ENCODE results near the gene NBAS.
"Not testable (repeated sequence)": the region's sequence is repeated elsewhere in the genome, so short reads cannot be mapped to it uniquely, and the experiment has no call there.

The NBAS gene

GRCh38 chr2:15271941-15272542 lies 289.1 kb downstream of the NBAS start:
- H3K36me3 Mint-ChIP-seq (ENCODE audit: low read depth), result peaks cover 16% of the 10 kb centered on the region
- H3K9me3 Mint-ChIP-seq, result no peaks in the 10 kb centered on the region
- H3K4me3 Mint-ChIP-seq, result no peak overlapping the region
- no peaks in the 10 kb centered on the region for H3K27me3 Mint-ChIP-seq (ENCODE audit: low read depth)
- no peak for DNase-seq (ENCODE audit: low spot score)
- H3K4me1 Mint-ChIP-seq (ENCODE audit: low read depth), result no peaks in the 10 kb centered on the region
- no peak overlapping the region for H3K27ac Mint-ChIP-seq

GRCh38 chr2:15271276-15271675 lies 289.9 kb downstream of the NBAS start:
- no peak for DNase-seq (ENCODE audit: low spot score)

GRCh38 chr2:15269043-15269442 lies 292.1 kb downstream of the NBAS start:
- no peak overlapping the region for H3K27ac Mint-ChIP-seq
- H3K36me3 Mint-ChIP-seq (ENCODE audit: low read depth), result peaks cover 3% of the 10 kb centered on the region
- H3K4me1 Mint-ChIP-seq (ENCODE audit: low read depth), result no peaks in the 10 kb centered on the region

More at GRCh38 chr2:15271276-15271675, 289.9 kb downstream of the NBAS start:
- H3K4me3 Mint-ChIP-seq, result no peak overlapping the region
- H3K27ac Mint-ChIP-seq, result no peak overlapping the region
- H3K9me3 Mint-ChIP-seq, result no peaks in the 10 kb centered on the region
- H3K36me3 Mint-ChIP-seq (ENCODE audit: low read depth), result peaks cover 16% of the 10 kb centered on the region
- H3K4me1 Mint-ChIP-seq (ENCODE audit: low read depth), result no peaks in the 10 kb centered on the region
- H3K27me3 Mint-ChIP-seq (ENCODE audit: low read depth), result no peaks in the 10 kb centered on the region

GRCh38 chr2:15265889-15266288 lies 295.2 kb downstream of the NBAS start:
- DNase-seq (ENCODE audit: low spot score), result no peak
- Mint-ChIP-seq H3K4me1 (ENCODE audit: low read depth) (no peaks in the 10 kb centered on the region), H3K36me3 (ENCODE audit: low read depth) (no peaks in the 10 kb centered on the region), H3K4me3 (no peak overlapping the region), H3K27ac (no peak overlapping the region), H3K27me3 (ENCODE audit: low read depth) (no peaks in the 10 kb centered on the region), H3K9me3 (no peaks in the 10 kb centered on the region)

More at GRCh38 chr2:15269043-15269442, 292.1 kb downstream of the NBAS start:
- no peaks in the 10 kb centered on the region for H3K9me3 Mint-ChIP-seq
- no peaks in the 10 kb centered on the region for H3K27me3 Mint-ChIP-seq (ENCODE audit: low read depth)
- H3K4me3 Mint-ChIP-seq, result no peak overlapping the region
- no peak for DNase-seq (ENCODE audit: low spot score)

GRCh38 chr2:15263976-15264685 lies 297.0 kb downstream of the NBAS start:
- Mint-ChIP-seq H3K36me3 (ENCODE audit: low read depth) (peaks cover 4% of the 10 kb centered on the region), H3K4me3 (no peak overlapping the region), H3K9me3 (peaks cover 7% of the 10 kb centered on the region), H3K27ac (no peak overlapping the region), H3K27me3 (ENCODE audit: low read depth) (no peaks in the 10 kb centered on the region), H3K4me1 (ENCODE audit: low read depth) (no peaks in the 10 kb centered on the region)
- DNase-seq (ENCODE audit: low spot score), result no peak

GRCh38 chr2:15262792-15263191 lies 298.3 kb downstream of the NBAS start:
- no peak for DNase-seq (ENCODE audit: low spot score)
- H3K4me3 Mint-ChIP-seq, result no peak overlapping the region
- no peaks in the 10 kb centered on the region for H3K27me3 Mint-ChIP-seq (ENCODE audit: low read depth)
- peaks cover 8% of the 10 kb centered on the region for H3K36me3 Mint-ChIP-seq (ENCODE audit: low read depth)
- no peak overlapping the region for H3K27ac Mint-ChIP-seq
- H3K9me3 Mint-ChIP-seq, result peaks cover 13% of the 10 kb centered on the region
- no peaks in the 10 kb centered on the region for H3K4me1 Mint-ChIP-seq (ENCODE audit: low read depth)

- Mint-ChIP-seq H3K27me3 (ENCODE audit: low read depth) (no peaks in the 10 kb centered on the region), H3K36me3 (ENCODE audit: low read depth) (peaks cover 8% of the 10 kb centered on the region), H3K9me3 (peaks cover 13% of the 10 kb centered on the region), H3K4me1 (ENCODE audit: low read depth) (no peaks in the 10 kb centered on the region), H3K4me3 (no peak overlapping the region), H3K27ac (no peak overlapping the region)
- no peak for DNase-seq (ENCODE audit: low spot score)
These were observed 300.3 kb downstream of the NBAS start for GRCh38 chr2:15260835-15261234.

GRCh38 chr2:15260196-15260595 lies 300.9 kb downstream of the NBAS start:
- Mint-ChIP-seq H3K36me3 (ENCODE audit: low read depth) (peaks cover 8% of the 10 kb centered on the region), H3K27ac (no peak overlapping the region), H3K9me3 (peaks cover 13% of the 10 kb centered on the region)

GRCh38 chr2:15259356-15259756 lies 301.8 kb downstream of the NBAS start:
- no peaks in the 10 kb centered on the region for H3K27me3 Mint-ChIP-seq (ENCODE audit: low read depth)
- no peak overlapping the region for H3K4me3 Mint-ChIP-seq
- H3K9me3 Mint-ChIP-seq, result peaks cover 13% of the 10 kb centered on the region
- H3K27ac Mint-ChIP-seq, result no peak overlapping the region
- no peak for DNase-seq (ENCODE audit: low spot score)
- H3K4me1 Mint-ChIP-seq (ENCODE audit: low read depth), result no peaks in the 10 kb centered on the region
- peaks cover 8% of the 10 kb centered on the region for H3K36me3 Mint-ChIP-seq (ENCODE audit: low read depth)

More at GRCh38 chr2:15260196-15260595, 300.9 kb downstream of the NBAS start:
- H3K4me1 Mint-ChIP-seq (ENCODE audit: low read depth), result no peaks in the 10 kb centered on the region
- no peaks in the 10 kb centered on the region for H3K27me3 Mint-ChIP-seq (ENCODE audit: low read depth)
- H3K4me3 Mint-ChIP-seq, result no peak overlapping the region
- no peak for DNase-seq (ENCODE audit: low spot score)

- DNase-seq (ENCODE audit: low spot score); H3K36me3 Mint-ChIP-seq (ENCODE audit: low read depth); H3K27me3 Mint-ChIP-seq (ENCODE audit: low read depth); H3K27ac Mint-ChIP-seq; H3K4me1 Mint-ChIP-seq (ENCODE audit: low read depth); H3K4me3 Mint-ChIP-seq: not testable (repeated sequence)
- peaks cover 13% of the 10 kb centered on the region for H3K9me3 Mint-ChIP-seq
These were observed 302.7 kb downstream of the NBAS start for GRCh38 chr2:15258385-15258784.

- peaks cover 17% of the 10 kb centered on the region for H3K9me3 Mint-ChIP-seq
- H3K27me3 Mint-ChIP-seq (ENCODE audit: low read depth), result no peaks in the 10 kb centered on the region
- H3K4me1 Mint-ChIP-seq (ENCODE audit: low read depth), result no peaks in the 10 kb centered on the region
- no peak for DNase-seq (ENCODE audit: low spot score)
- peaks cover 12% of the 10 kb centered on the region for H3K36me3 Mint-ChIP-seq (ENCODE audit: low read depth)
- H3K27ac Mint-ChIP-seq, result no peak overlapping the region
- no peak overlapping the region for H3K4me3 Mint-ChIP-seq
These were observed 307.3 kb downstream of the NBAS start for GRCh38 chr2:15253835-15254286.

- H3K27me3 Mint-ChIP-seq (ENCODE audit: low read depth), result no peaks in the 10 kb centered on the region
- H3K36me3 Mint-ChIP-seq (ENCODE audit: low read depth), result peaks cover 9% of the 10 kb centered on the region
- H3K4me1 Mint-ChIP-seq (ENCODE audit: low read depth), result no peaks in the 10 kb centered on the region
- DNase-seq (ENCODE audit: low spot score), result no peak
- no peak overlapping the region for H3K4me3 Mint-ChIP-seq
- H3K27ac Mint-ChIP-seq, result no peak overlapping the region
- H3K9me3 Mint-ChIP-seq, result peaks cover 14% of the 10 kb centered on the region
These were observed 307.9 kb downstream of the NBAS start for GRCh38 chr2:15253247-15253646.

GRCh38 chr2:15251753-15252152 lies 309.4 kb downstream of the NBAS start:
- no peak overlapping the region for H3K4me3 Mint-ChIP-seq
- no peak for DNase-seq (ENCODE audit: low spot score)
- peaks cover 8% of the 10 kb centered on the region for H3K36me3 Mint-ChIP-seq (ENCODE audit: low read depth)
- H3K27me3 Mint-ChIP-seq (ENCODE audit: low read depth), result no peaks in the 10 kb centered on the region
- no peaks in the 10 kb centered on the region for H3K4me1 Mint-ChIP-seq (ENCODE audit: low read depth)
- peaks cover 14% of the 10 kb centered on the region for H3K9me3 Mint-ChIP-seq
- no peak overlapping the region for H3K27ac Mint-ChIP-seq

GRCh38 chr2:15250946-15251345 lies 310.2 kb downstream of the NBAS start:
- not testable (repeated sequence) for H3K4me3 Mint-ChIP-seq; H3K36me3 Mint-ChIP-seq (ENCODE audit: low read depth); H3K4me1 Mint-ChIP-seq (ENCODE audit: low read depth); DNase-seq (ENCODE audit: low spot score); H3K27me3 Mint-ChIP-seq (ENCODE audit: low read depth); H3K27ac Mint-ChIP-seq
- peaks cover 14% of the 10 kb centered on the region for H3K9me3 Mint-ChIP-seq

Measured in T-helper 2 cell treated with Interferon-gamma antibody and Interleukin-4, amounts not matched to agents 5 μg/mL and 100 μg/mL, for 36 hours (primary cell).